GM12878 (cell line): ENCODE results near the gene ATF4. TPM values are rescaled to one million over a fixed set of nuclear protein-coding genes. Genes with fewer than 3 reads are reported as not detected.

Experiments
- ASH2L ChIP-seq: fragments of 300-600, 200-600 bp; sonication (generic); IDR thresholded peaks from 2 replicates; pipeline ENCODE4 v1.6.1; 2017; ENCODE audit warnings: low read depth, mild to moderate bottlenecking, borderline replicate concordance
- ATF2 ChIP-seq: IDR thresholded peaks from 2 replicates; pipeline ENCODE4 v1.6.1; 2012; ENCODE audit warnings: low read length, inconsistent platforms
- BHLHE40 ChIP-seq, 2 experiments: fragments of 450-650 bp in 1 of 2; IDR thresholded peaks; 2 replicates each; pipeline ENCODE4 v1.6.1; 2011 to 2017; ENCODE audit warnings: low read depth in 2 of 2, borderline replicate concordance in 1 of 2, improper control_type of control experiment in 1 of 2, low read length in 1 of 2, mild to moderate bottlenecking in 1 of 2
- CEBPB ChIP-seq, 2 experiments: fragments of 150-350 bp in 1 of 2; IDR thresholded peaks; 2 replicates each; pipeline ENCODE4 v1.6.1; 2012 to 2014; ENCODE audit warnings: low read depth in 2 of 2, low read length in 2 of 2, borderline replicate concordance in 1 of 2, inconsistent platforms in 1 of 2
- FOXM1 ChIP-seq: IDR thresholded peaks from 2 replicates; pipeline ENCODE4 v1.6.1; 2012; ENCODE audit warnings: low read depth, mild to moderate bottlenecking, inconsistent platforms, low read length, moderate library complexity
- GATAD2B ChIP-seq: fragments of 450-650 bp; conservative IDR thresholded peaks from 2 replicates; pipeline ENCODE4 v1.6.1; 2017; ENCODE audit warnings: low read depth, mild to moderate bottlenecking, moderate library complexity
- NFYB ChIP-seq: IDR thresholded peaks from 2 replicates; pipeline ENCODE4 v1.6.1; 2011; ENCODE audit warnings: low read depth, mild to moderate bottlenecking, low read length, improper control_type of control experiment, moderate library complexity; ENCODE audit not compliant: insufficient read depth
- NKRF ChIP-seq: fragments of 450-650 bp; conservative IDR thresholded peaks from 2 replicates; pipeline ENCODE4 v1.6.1; 2017; ENCODE audit warnings: mild to moderate bottlenecking, moderate library complexity
- NR2F1 ChIP-seq: fragments of 450-650 bp; conservative IDR thresholded peaks from 2 replicates; pipeline ENCODE4 v1.6.1; 2017; ENCODE audit warnings: mild to moderate bottlenecking
- RFX5 ChIP-seq: IDR thresholded peaks from 2 replicates; pipeline ENCODE4 v1.6.1; 2011; ENCODE audit warnings: low read depth, low read length, improper control_type of control experiment
- SMAD5 ChIP-seq: IDR thresholded peaks from 2 replicates; pipeline ENCODE4 v1.6.1; 2016; ENCODE audit warnings: antibody characterized with exemption, low read depth
- TARDBP ChIP-seq: IDR thresholded peaks from 2 replicates; pipeline ENCODE4 v1.6.1; 2016; ENCODE audit warnings: borderline replicate concordance
- ZBTB11 ChIP-seq: fragments of 450-650 bp; formaldehyde crosslinking; IDR thresholded peaks from 2 replicates; pipeline ENCODE4 v1.5.0; 2022; ENCODE audit warnings: mild to moderate bottlenecking, missing genetic modification characterization
- ZBTB33 ChIP-seq: fragments of 450-650 bp; IDR thresholded peaks from 2 replicates; pipeline ENCODE4 v1.6.1; 2017; ENCODE audit warnings: mild to moderate bottlenecking
- ZNF687 ChIP-seq: fragments of 450-650 bp; IDR thresholded peaks from 2 replicates; pipeline ENCODE4 v1.6.1; 2017; ENCODE audit warnings: mild to moderate bottlenecking, moderate library complexity
- polyA plus RNA-seq, 11 experiments: library from polyadenylated mRNA; depleted of rRNA in 4 of 11; unstranded in 6 of 11; stranded (reverse) in 5 of 11; fragments of >200 nt; fragmentation: Nextera tagmentation in 4 of 11; fragmentation: Illumina TruSeq in 1 of 11; extraction: Ambion mirVana in 4 of 11; extraction: Trizol in 1 of 11; gene quantifications; 1 replicate in 1 of 11; 2 replicates in 10 of 11; pipeline versions ENCODE4 v1.2.1 to v1.2.3, GENCODE V29; 2011 to 2016; ENCODE audit warnings: inconsistent platforms in 2 of 11, missing spikeins in 2 of 11, low read depth in 1 of 11
- total RNA-seq, 4 experiments: library from RNA; depleted of rRNA in 3 of 4; stranded (reverse); fragments of >200 nt in 3 of 4; fragmentation: Illumina TruSeq in 1 of 4; extraction: Trizol in 1 of 4; gene quantifications; 2 replicates each; pipeline versions ENCODE4 v1.2.1 to v1.2.3, GENCODE V29; 2013 to 2021

Gene ATF4
- total and polyA plus RNA-seq, 10 of the 15 experiments (the other 5 are each of a cell fraction or from before 2014, with no cell fraction given) = 88.3 to 605 (median 320) TPM

- TF ChIP-seq ZBTB11 (CRISPR knock-in tag) (peak; percentile 41; the same call in 1 of the 2 replicates), TARDBP (peak; percentile 90), CEBPB (IDR thresholded peaks at IDR 0.05; ENCODE audit: borderline replicate concordance in 1 of 2, low read depth in 2 of 2, low read length in 2 of 2) (no peak), GATAD2B (peak; percentile 84; the same call in 1 of the 2 replicates), RFX5 (no peak), ZBTB33 (no peak), SMAD5 (peak; percentile 99), ATF2 (no peak), FOXM1 (no peak), ASH2L (peak; percentile 82; the same call in 1 of the 2 replicates), NFYB (no peak), NR2F1 (peak; percentile 33), ZNF687 (peak; percentile 95), NKRF (peak; percentile 96), BHLHE40 (IDR thresholded peaks at IDR 0.05; ENCODE audit: borderline replicate concordance in 1 of 2, low read depth in 2 of 2, low read length in 1 of 2) (peak; percentile 57 to 81)
Observed at GRCh38 chr22:39520226-39521105, at the start of gene ATF4 (continued).
